Suprapubic skin (tissue), 4 donors: ENCODE data around the gene LLGL2.

ENCODE experiments used
- CTCF ChIP-seq, 2 donors: fragments of 200-600 bp in 1 of 2; fragments of 450-650 bp in 1 of 2; sonication (generic) in 1 of 2; IDR thresholded peaks; one replicate each; pipeline ENCODE4 v1.5.1; 2016 to 2019; ENCODE audit warnings: antibody characterized with exemption in 2 of 2, mild to moderate bottlenecking in 1 of 2, moderate library complexity in 1 of 2
- POLR2A ChIP-seq, 2 donors: fragments of 450-650 bp; IDR thresholded peaks; one replicate each; pipeline ENCODE4 v1.6.1; 2017; ENCODE audit warnings: antibody characterized with exemption in 2 of 2, mild to moderate bottlenecking in 2 of 2, moderate library complexity in 2 of 2
- POLR2AphosphoS5 ChIP-seq, 3 donors: sonication (generic); formaldehyde crosslinking; IDR thresholded peaks; one replicate each; pipeline ENCODE4 v1.6.1; 2017; ENCODE audit warnings: antibody characterized with exemption in 3 of 3

DNA sequence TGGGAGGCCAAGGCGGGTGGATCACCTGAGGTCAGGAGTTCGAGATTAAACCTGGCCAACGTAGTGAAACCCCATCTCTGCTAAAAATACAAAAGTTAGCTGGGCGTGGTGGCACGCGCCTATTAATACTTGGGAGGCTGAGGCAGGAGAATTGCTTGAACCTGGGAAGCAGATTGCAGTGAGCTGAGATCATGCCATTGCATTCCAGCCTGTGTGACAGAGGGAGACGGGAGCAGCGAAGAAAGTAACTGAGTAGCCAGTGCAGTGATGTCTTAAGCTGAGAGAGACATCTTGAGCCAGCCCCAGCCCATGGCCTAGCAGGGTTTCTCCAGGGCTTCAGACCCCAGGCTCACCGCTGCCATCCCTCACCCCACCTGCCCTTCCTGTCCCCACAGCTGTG is 97.9 kb downstream of the LLGL2 start:
- TF ChIP-seq CTCF (IDR thresholded peaks at IDR 0.05) (no peak), POLR2AphosphoS5 (IDR thresholded peaks at IDR 0.05) (no peak), POLR2A (IDR thresholded peaks at IDR 0.05) (no peak)
